ENCODE results near the gene EDA2R. TPM values are rescaled to one million over a fixed set of nuclear protein-coding genes. Genes with fewer than 3 reads are reported as not detected.

EDA2R gene
- polyA plus RNA-seq = 0.43 TPM
- long read RNA-seq, donor 1 = 0 reads
- long read RNA-seq, donor 2 = 0 reads
- long read RNA-seq, donor 3 = 0 reads
- long read RNA-seq, donor 4 = 0 reads
- long read RNA-seq, donor 5 = 0 reads
- long read RNA-seq, donor 6 = 0 reads
- long read RNA-seq, donor 7 = 0 reads
- long read RNA-seq, donor 8 = 0 reads
- long read RNA-seq, donor 9 = 0 reads
- long read RNA-seq, donor 10 = 0 reads
- long read RNA-seq, donor 11 = 0 reads

GRCh38 chrX:66638591-66639500, at the start of gene EDA2R:
TSS of gene EDA2R (minus strand) at chrX:66639078. CDS start at chrX:66616020, 23,058 bp downstream.
- Histone ChIP-seq H3K4me3 (ENCODE audit: low read length) (peak within 1 kb of the TSS; percentile 6), H3K4me1 (ENCODE audit: control insufficient read depth, insufficient read depth, low read length) (no peaks in the 10 kb centered on the region), H3K36me3 (ENCODE audit: control insufficient read depth, insufficient read depth, low read length) (no peaks in the 10 kb centered on the region), H3K27ac (ENCODE audit: low read length) (no peak within 1 kb of the TSS), H3K9me3 (ENCODE audit: control insufficient read depth, low read depth, low read length) (no peaks in the 10 kb centered on the region), H3K27me3 (ENCODE audit: control insufficient read depth, insufficient read depth, low read length) (no peaks in the 10 kb centered on the region)
- no CpG with 5 or more reads among the region's 32 CpGs for WGBS (ENCODE audit: insufficient coverage, low lambda C conversion rate)
- peak in 1 of 2 donors; percentile 15 for DNase-seq

GRCh38 chrX:66684196-66684595, 45.3 kb upstream of the EDA2R start:
- no CpG with 5 or more reads among the region's 2 CpGs for WGBS (ENCODE audit: insufficient coverage, low lambda C conversion rate)
- Histone ChIP-seq H3K9me3 (ENCODE audit: control insufficient read depth, low read depth, low read length) (no peaks in the 10 kb centered on the region), H3K36me3 (ENCODE audit: control insufficient read depth, insufficient read depth, low read length) (no peaks in the 10 kb centered on the region), H3K27me3 (ENCODE audit: control insufficient read depth, insufficient read depth, low read length) (no peaks in the 10 kb centered on the region), H3K4me1 (ENCODE audit: control insufficient read depth, insufficient read depth, low read length) (no peaks in the 10 kb centered on the region), H3K27ac (ENCODE audit: low read length) (no peak overlapping the region), H3K4me3 (ENCODE audit: low read length) (no peak overlapping the region)
- no peak for DNase-seq

- H3K4me1 ChIP-seq (ENCODE audit: control insufficient read depth, insufficient read depth, low read length) = no peaks in the 10 kb centered on the region
- no peak for DNase-seq
- no peaks in the 10 kb centered on the region for H3K36me3 ChIP-seq (ENCODE audit: control insufficient read depth, insufficient read depth, low read length)
- WGBS (ENCODE audit: insufficient coverage, low lambda C conversion rate) = no CpG with 5 or more reads among the region's 2 CpGs
- no peaks in the 10 kb centered on the region for H3K9me3 ChIP-seq (ENCODE audit: control insufficient read depth, low read depth, low read length)
- H3K27me3 ChIP-seq (ENCODE audit: control insufficient read depth, insufficient read depth, low read length) = no peaks in the 10 kb centered on the region
- no peak overlapping the region for H3K4me3 ChIP-seq (ENCODE audit: low read length)
- no peak overlapping the region for H3K27ac ChIP-seq (ENCODE audit: low read length)
Observed at GRCh38 chrX:66680451-66680850, 41.6 kb upstream of the EDA2R start.

GRCh38 chrX:66677430-66677829, 38.6 kb upstream of the EDA2R start:
- H3K36me3 ChIP-seq (ENCODE audit: control insufficient read depth, insufficient read depth, low read length) = no peaks in the 10 kb centered on the region
- no peaks in the 10 kb centered on the region for H3K27me3 ChIP-seq (ENCODE audit: control insufficient read depth, insufficient read depth, low read length)
- H3K9me3 ChIP-seq (ENCODE audit: control insufficient read depth, low read depth, low read length) = no peaks in the 10 kb centered on the region
- no CpG with 5 or more reads among the region's 5 CpGs for WGBS (ENCODE audit: insufficient coverage, low lambda C conversion rate)
- H3K4me1 ChIP-seq (ENCODE audit: control insufficient read depth, insufficient read depth, low read length) = no peaks in the 10 kb centered on the region
- no peak for DNase-seq
- no peak overlapping the region for H3K4me3 ChIP-seq (ENCODE audit: low read length)
- no peak overlapping the region for H3K27ac ChIP-seq (ENCODE audit: low read length)

- no peak overlapping the region for H3K27ac ChIP-seq (ENCODE audit: low read length)
- H3K9me3 ChIP-seq (ENCODE audit: control insufficient read depth, low read depth, low read length) = no peaks in the 10 kb centered on the region
- DNase-seq = no peak
- H3K27me3 ChIP-seq (ENCODE audit: control insufficient read depth, insufficient read depth, low read length) = no peaks in the 10 kb centered on the region
- no peaks in the 10 kb centered on the region for H3K36me3 ChIP-seq (ENCODE audit: control insufficient read depth, insufficient read depth, low read length)
- no peak overlapping the region for H3K4me3 ChIP-seq (ENCODE audit: low read length)
- no CpG with 5 or more reads among the region's 2 CpGs for WGBS (ENCODE audit: insufficient coverage, low lambda C conversion rate)
- H3K4me1 ChIP-seq (ENCODE audit: control insufficient read depth, insufficient read depth, low read length) = no peaks in the 10 kb centered on the region
Observed at GRCh38 chrX:66676990-66677389, 38.1 kb upstream of the EDA2R start.

GRCh38 chrX:66676413-66676812, 37.5 kb upstream of the EDA2R start:
- no peak overlapping the region for H3K27ac ChIP-seq (ENCODE audit: low read length)
- H3K27me3 ChIP-seq (ENCODE audit: control insufficient read depth, insufficient read depth, low read length) = no peaks in the 10 kb centered on the region
- DNase-seq = no peak
- no peaks in the 10 kb centered on the region for H3K4me1 ChIP-seq (ENCODE audit: control insufficient read depth, insufficient read depth, low read length)
- H3K36me3 ChIP-seq (ENCODE audit: control insufficient read depth, insufficient read depth, low read length) = no peaks in the 10 kb centered on the region
- no peaks in the 10 kb centered on the region for H3K9me3 ChIP-seq (ENCODE audit: control insufficient read depth, low read depth, low read length)
- no peak overlapping the region for H3K4me3 ChIP-seq (ENCODE audit: low read length)
- no CpG with 5 or more reads among the region's 1 CpG for WGBS (ENCODE audit: insufficient coverage, low lambda C conversion rate)

- Histone ChIP-seq H3K4me3 (ENCODE audit: low read length) (no peak overlapping the region), H3K4me1 (ENCODE audit: control insufficient read depth, insufficient read depth, low read length) (no peaks in the 10 kb centered on the region), H3K9me3 (ENCODE audit: control insufficient read depth, low read depth, low read length) (no peaks in the 10 kb centered on the region), H3K27ac (ENCODE audit: low read length) (no peak overlapping the region), H3K27me3 (ENCODE audit: control insufficient read depth, insufficient read depth, low read length) (no peaks in the 10 kb centered on the region), H3K36me3 (ENCODE audit: control insufficient read depth, insufficient read depth, low read length) (no peaks in the 10 kb centered on the region)
- no CpG with 5 or more reads among the region's 1 CpG for WGBS (ENCODE audit: insufficient coverage, low lambda C conversion rate)
- no peak for DNase-seq
Observed at GRCh38 chrX:66675541-66675940, 36.7 kb upstream of the EDA2R start.

GRCh38 chrX:66674506-66674905, 35.6 kb upstream of the EDA2R start:
- no peaks in the 10 kb centered on the region for H3K36me3 ChIP-seq (ENCODE audit: control insufficient read depth, insufficient read depth, low read length)
- H3K27ac ChIP-seq (ENCODE audit: low read length) = no peak overlapping the region
- no peak overlapping the region for H3K4me3 ChIP-seq (ENCODE audit: low read length)
- no peak for DNase-seq
- no peaks in the 10 kb centered on the region for H3K9me3 ChIP-seq (ENCODE audit: control insufficient read depth, low read depth, low read length)
- WGBS (ENCODE audit: insufficient coverage, low lambda C conversion rate) = no CpG with 5 or more reads among the region's 2 CpGs
- H3K4me1 ChIP-seq (ENCODE audit: control insufficient read depth, insufficient read depth, low read length) = no peaks in the 10 kb centered on the region
- H3K27me3 ChIP-seq (ENCODE audit: control insufficient read depth, insufficient read depth, low read length) = no peaks in the 10 kb centered on the region

- DNase-seq = no peak
- no peaks in the 10 kb centered on the region for H3K27me3 ChIP-seq (ENCODE audit: control insufficient read depth, insufficient read depth, low read length)
- H3K36me3 ChIP-seq (ENCODE audit: control insufficient read depth, insufficient read depth, low read length) = no peaks in the 10 kb centered on the region
- no peaks in the 10 kb centered on the region for H3K9me3 ChIP-seq (ENCODE audit: control insufficient read depth, low read depth, low read length)
- no CpG with 5 or more reads among the region's 1 CpG for WGBS (ENCODE audit: insufficient coverage, low lambda C conversion rate)
- H3K4me3 ChIP-seq (ENCODE audit: low read length) = no peak overlapping the region
- no peaks in the 10 kb centered on the region for H3K4me1 ChIP-seq (ENCODE audit: control insufficient read depth, insufficient read depth, low read length)
- H3K27ac ChIP-seq (ENCODE audit: low read length) = no peak overlapping the region
Observed at GRCh38 chrX:66672106-66672505, 33.2 kb upstream of the EDA2R start.

GRCh38 chrX:66654411-66654810, 15.5 kb upstream of the EDA2R start:
- Histone ChIP-seq H3K36me3 (ENCODE audit: control insufficient read depth, insufficient read depth, low read length) (no peaks in the 10 kb centered on the region), H3K27me3 (ENCODE audit: control insufficient read depth, insufficient read depth, low read length) (no peaks in the 10 kb centered on the region), H3K4me1 (ENCODE audit: control insufficient read depth, insufficient read depth, low read length) (no peaks in the 10 kb centered on the region), H3K9me3 (ENCODE audit: control insufficient read depth, low read depth, low read length) (no peaks in the 10 kb centered on the region), H3K27ac (ENCODE audit: low read length) (no peak overlapping the region), H3K4me3 (ENCODE audit: low read length) (no peak overlapping the region)
- no peak for DNase-seq

Measured in large intestine (tissue), 12 donors.